Adrenal gland (tissue), 12 donors: Measurements from ENCODE around the gene ZNF397. TPM values are rescaled to one million over a fixed set of nuclear protein-coding genes. Genes with fewer than 3 reads are reported as not detected.

Experiments
- DNase-seq, 7 donors: peaks; one replicate each; pipeline ENCODE4 v3.0.0-alpha.2; 2019 to 2020
- H3K27ac ChIP-seq, 5 donors: fragments of 200-600 bp; sonication (generic) in 4 of 5; 1 replicate in 3 of 5; 2 replicates in 2 of 5; pipeline versions ENCODE4 v1.5.1 to v1.8.0; 2016 to 2020; ENCODE audit warnings: mild to moderate bottlenecking in 1 of 5
- H3K27me3 ChIP-seq: fragments of 200-600 bp; 2 replicates; pipeline ENCODE4 v1.8.0; 2021
- H3K36me3 ChIP-seq, 2 donors: fragments of 200-600 bp; replicated peaks in 1 of 2; 1 replicate in 1 of 2; 2 replicates in 1 of 2; pipeline versions ENCODE4 v1.5.1 to v1.8.0; 2018 to 2022
- H3K4me1 ChIP-seq, 2 donors: fragments of 200-600 bp; replicated peaks in 1 of 2; 1 replicate in 1 of 2; 2 replicates in 1 of 2; pipeline versions ENCODE4 v1.5.1 to v1.8.0; 2018 to 2021
- H3K4me3 ChIP-seq, 4 donors: fragments of 200-600 bp; sonication (generic) in 3 of 4; one replicate each; pipeline ENCODE4 v1.5.1; 2016 to 2018
- H3K9me3 ChIP-seq, 3 donors: fragments of 200-600 bp; sonication (generic) in 1 of 3; replicated peaks in 1 of 3; 1 replicate in 2 of 3; 2 replicates in 1 of 3; pipeline versions ENCODE4 v1.5.1 to v1.8.0; 2016 to 2021
- CTCF ChIP-seq, 6 experiments: fragments of 450-650 bp in 4 of 6; fragments of 200-600 bp in 2 of 6; sonication (generic) in 1 of 6; IDR thresholded peaks; 1 replicate in 5 of 6; 2 replicates in 1 of 6; pipeline versions ENCODE4 v1.5.1 to v1.8.0; 2016 to 2021; ENCODE audit warnings: antibody characterized with exemption in 6 of 6, mild to moderate bottlenecking in 2 of 6, moderate library complexity in 1 of 6
- POLR2A ChIP-seq, 2 donors: fragments of 450-650 bp; IDR thresholded peaks; one replicate each; pipeline ENCODE4 v1.6.1; 2017; ENCODE audit warnings: antibody characterized with exemption in 2 of 2, mild to moderate bottlenecking in 2 of 2, moderate library complexity in 1 of 2
- WGBS, 4 donors: extraction: QIAGEN DNeasy Blood & Tissue Kit in 2 of 4; methylation state at CpG; one replicate each; pipeline versions ENCODE4 v1.1.5 to v1.1.7; 2013 to 2017; 5-methylcytosine and 5-hydroxymethylcytosine counted together
- intact Hi-C, 2 donors: fragments of 100-400 bp; cut with DNase I; formaldehyde crosslinking; loops; one replicate each; pipeline versions ENCODE4 v1.14.1 to v1.15.0; 2022 to 2023
- polyA plus RNA-seq, 3 donors: library from polyadenylated mRNA; stranded (reverse); fragments of 200-250 nt in 2 of 3; fragments of 350-450 nt in 1 of 3; fragmentation: Illumina TruSeq in 1 of 3; extraction: RNeasy Lipid Tissue Mini Kit (QIAGEN cat#74804) in 1 of 3; gene quantifications; one replicate each; pipeline ENCODE4 v1.2.3, GENCODE V29; 2013 to 2014
- total RNA-seq, 9 donors: library from RNA; depleted of rRNA in 4 of 9; stranded (reverse); fragments of >200 nt in 4 of 9; fragments of 120-200 nt in 1 of 9; fragmentation: NEBNext Ultra II Directional in 1 of 9; extraction: Animal tissue kit (Norgen Biotek cat#: 25700) in 1 of 9; gene quantifications; one replicate each; pipeline versions ENCODE4 v1.1.0 to v1.2.4, GENCODE V29; 2013 to 2023
- donor health status: healthy with polysubstance abuse.
- donor health status: Bipolar disorder and iron deficiency.
- donor health status: DM: yes; HTN: yes; CAD: no.
- donor health status: DM: no; HTN: no; CAD: no.
- donor health status: DM: no; HTN: no; CAD: no.
- donor health status: DM: yes; HTN: yes; CAD: no.

Gene ZNF397
- total and polyA plus RNA-seq, 12 donors, result 11.7 to 38.1 (median 28.9) TPM

DNA sequence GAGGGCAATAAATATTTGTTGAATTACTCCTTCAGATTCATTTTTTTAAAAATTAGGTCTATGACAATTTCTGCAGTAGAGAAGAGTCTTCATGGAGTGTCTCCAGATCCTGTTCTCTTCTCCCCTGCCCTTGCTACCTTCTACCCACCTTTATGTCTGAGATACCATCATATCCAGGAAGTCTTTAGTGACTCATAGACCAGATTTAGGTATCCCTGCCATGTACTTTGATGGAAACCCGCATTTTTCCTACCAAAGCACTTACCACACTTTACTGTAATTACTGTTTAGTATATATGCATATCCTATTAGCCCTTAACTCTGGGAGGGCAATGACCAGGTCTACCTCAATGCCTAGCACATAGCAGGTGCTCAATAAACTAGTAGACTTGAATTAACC lies 11.6 kb downstream of the ZNF397 start:
- DNase-seq, result no peak
- intact Hi-C loops, result no loop called here
- no peak overlapping the region for H3K4me3 ChIP-seq
- H3K9me3 ChIP-seq, result peaks cover 0 to 33% (median 0%) of the 10 kb centered on the region in 3 donors
- H3K4me1 ChIP-seq, result no peaks in the 10 kb centered on the region
- H3K27ac ChIP-seq, result no peak overlapping the region
- H3K36me3 ChIP-seq, result peaks cover 0 to 14% of the 10 kb centered on the region in 2 donors
- no peaks in the 10 kb centered on the region for H3K27me3 ChIP-seq
- WGBS, 4 donors, result 89 to 100% (median 96%) methylated on average over 1 of the region's 1 CpG
- TF ChIP-seq POLR2A (IDR thresholded peaks at IDR 0.05) (no peak), CTCF (IDR thresholded peaks at IDR 0.05) (no peak)

DNA sequence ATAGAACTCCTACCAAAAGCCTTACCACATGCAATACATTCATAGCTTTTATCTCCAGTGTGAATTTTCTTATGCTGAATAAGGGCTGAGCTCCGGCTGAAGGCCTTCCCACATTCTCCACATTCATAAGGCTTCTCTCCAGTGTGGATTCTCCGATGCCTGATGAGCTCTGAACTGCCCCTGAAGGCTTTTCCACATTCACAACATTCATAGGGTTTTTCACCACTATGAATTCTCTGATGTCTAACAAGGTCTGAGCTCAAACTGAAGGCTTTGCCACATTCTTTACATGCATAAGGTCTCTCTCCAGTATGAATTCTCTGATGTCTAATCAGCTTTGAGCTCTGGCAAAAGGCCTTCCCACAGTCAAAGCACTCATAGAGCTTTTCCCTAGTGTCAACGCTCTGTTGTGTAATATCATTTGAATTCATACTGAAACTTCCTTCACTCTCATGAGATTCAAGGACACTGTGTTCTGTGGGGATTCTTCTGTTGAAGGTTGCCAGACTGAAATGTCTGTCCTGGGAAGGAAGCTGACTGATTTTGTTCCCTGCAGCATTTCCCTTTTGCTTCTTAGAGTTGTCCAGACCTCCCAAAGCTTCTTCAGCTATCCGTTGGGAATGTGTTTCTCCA lies 12.9 kb downstream of the ZNF397 start:
- H3K27me3 ChIP-seq, result no peaks in the 10 kb centered on the region
- H3K36me3 ChIP-seq, result peaks cover 0 to 5% of the 10 kb centered on the region in 2 donors
- no peak for DNase-seq
- H3K4me3 ChIP-seq, result no peak overlapping the region
- H3K9me3 ChIP-seq, result peaks cover 0 to 33% (median 0%) of the 10 kb centered on the region in 3 donors
- no peak overlapping the region for H3K27ac ChIP-seq
- H3K4me1 ChIP-seq, result no peaks in the 10 kb centered on the region
- no peak for TF ChIP-seq POLR2A (IDR thresholded peaks at IDR 0.05)
- no peak for TF ChIP-seq CTCF (IDR thresholded peaks at IDR 0.05)
- intact Hi-C loops, result no loop called here
- 89 to 94% (median 91%) methylated on average over 4 of the region's 4 CpGs for WGBS, 4 donors

GRCh38 chr18:35256947-35257346 lies 16.1 kb downstream of the ZNF397 start:
- Histone ChIP-seq H3K4me3 (no peak overlapping the region), H3K27ac (no peak overlapping the region), H3K9me3 (peaks cover 0 to 19% (median 0%) of the 10 kb centered on the region in 3 donors), H3K27me3 (no peaks in the 10 kb centered on the region), H3K4me1 (no peaks in the 10 kb centered on the region), H3K36me3 (no peaks in the 10 kb centered on the region)
- DNase-seq, result no peak
- TF ChIP-seq CTCF (IDR thresholded peaks at IDR 0.05) (no peak), POLR2A (IDR thresholded peaks at IDR 0.05) (no peak)
- intact Hi-C loops, result no loop called here
- 95 to 98% (median 96%) methylated on average over 3 of the region's 3 CpGs for WGBS, 4 donors

DNA sequence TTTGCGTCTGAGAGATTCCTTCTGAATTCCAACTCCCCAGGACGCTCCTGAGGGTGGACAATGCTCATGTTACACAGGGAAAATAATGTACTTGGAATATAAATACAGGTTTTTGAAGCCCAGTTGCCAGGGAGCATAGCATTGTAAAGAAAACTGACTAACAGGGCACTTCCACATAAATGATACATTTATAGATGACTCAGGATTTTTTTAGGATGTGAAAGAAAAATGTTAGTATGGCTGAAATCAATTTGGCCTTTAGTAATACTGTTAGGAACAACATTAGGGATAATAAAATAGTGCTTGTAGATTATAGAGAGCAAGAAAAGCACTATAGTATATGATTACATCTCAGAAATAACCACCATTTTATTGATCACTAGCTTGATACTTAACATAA lies 23.6 kb downstream of the ZNF397 start:
- H3K27ac ChIP-seq, result no peak overlapping the region
- intact Hi-C loops, result no loop called here

More for the DNA sequence above, 23.6 kb downstream of the ZNF397 start:
- WGBS, 4 donors, result 92 to 100% (median 94%) methylated on average over 2 of the region's 2 CpGs
- peaks cover 0 to 10% of the 10 kb centered on the region in 2 donors for H3K36me3 ChIP-seq
- H3K27me3 ChIP-seq, result no peaks in the 10 kb centered on the region
- no peaks in the 10 kb centered on the region for H3K9me3 ChIP-seq
- no peak for DNase-seq
- TF ChIP-seq POLR2A (IDR thresholded peaks at IDR 0.05), result no peak
- TF ChIP-seq CTCF (IDR thresholded peaks at IDR 0.05), result no peak
- H3K4me3 ChIP-seq, result no peak overlapping the region
- no peaks in the 10 kb centered on the region for H3K4me1 ChIP-seq
